Measurements from ENCODE around the gene IGF2BP1. TPM values are rescaled to one million over a fixed set of nuclear protein-coding genes. Genes with fewer than 3 reads are reported as not detected.
A peak's percentile ranks its signal among the peaks of the same experiment; 100 is the strongest.

IGF2BP1 gene
- total RNA-seq, 2 experiments from 2014 or later: not detected

- no peak for DNase-seq
- no peaks in the 10 kb centered on the region for H3K36me3 Mint-ChIP-seq (ENCODE audit: low read depth)
- peaks cover 26% of the 10 kb centered on the region for H3K27me3 Mint-ChIP-seq
- H3K4me1 Mint-ChIP-seq: no peaks in the 10 kb centered on the region
- no peak overlapping the region for H3K4me3 Mint-ChIP-seq
- no peaks in the 10 kb centered on the region for H3K9me3 Mint-ChIP-seq
- ChIA-PET POLR2A (no interaction called here), CTCF (no interaction called here)
- H3K27ac Mint-ChIP-seq: no peak overlapping the region
Measured at GRCh38 chr17:48985436-48986245, 11.5 kb upstream of the IGF2BP1 start.

GRCh38 chr17:48989100-48989499 lies 8.1 kb upstream of the IGF2BP1 start:
- POLR2A ChIA-PET: no interaction called here
- CTCF ChIA-PET: no interaction called here
- no peak for DNase-seq
- Mint-ChIP-seq H3K36me3 (ENCODE audit: low read depth) (no peaks in the 10 kb centered on the region), H3K27me3 (peaks cover 46% of the 10 kb centered on the region), H3K27ac (no peak overlapping the region), H3K4me1 (no peaks in the 10 kb centered on the region), H3K4me3 (no peak overlapping the region), H3K9me3 (no peaks in the 10 kb centered on the region)

GRCh38 chr17:48990882-48991357 lies 6.3 kb upstream of the IGF2BP1 start:
- H3K4me3 Mint-ChIP-seq: no peak overlapping the region
- POLR2A ChIA-PET: no interaction called here
- H3K36me3 Mint-ChIP-seq (ENCODE audit: low read depth): no peaks in the 10 kb centered on the region
- H3K27me3 Mint-ChIP-seq: peaks cover 56% of the 10 kb centered on the region
- CTCF ChIA-PET: no interaction called here
- no peaks in the 10 kb centered on the region for H3K9me3 Mint-ChIP-seq
- H3K4me1 Mint-ChIP-seq: peaks cover 7% of the 10 kb centered on the region
- DNase-seq: no peak
- no peak overlapping the region for H3K27ac Mint-ChIP-seq

- no peaks in the 10 kb centered on the region for H3K9me3 Mint-ChIP-seq
- DNase-seq: no peak
- peaks cover 18% of the 10 kb centered on the region for H3K4me1 Mint-ChIP-seq
- no peak overlapping the region for H3K27ac Mint-ChIP-seq
- ChIA-PET CTCF (no interaction called here), POLR2A (no interaction called here)
- no peak overlapping the region for H3K4me3 Mint-ChIP-seq
- no peaks in the 10 kb centered on the region for H3K36me3 Mint-ChIP-seq (ENCODE audit: low read depth)
- H3K27me3 Mint-ChIP-seq: peaks cover 60% of the 10 kb centered on the region
Measured at GRCh38 chr17:48992444-48992843, 4.7 kb upstream of the IGF2BP1 start.

GRCh38 chr17:48993305-48993704 lies 3.9 kb upstream of the IGF2BP1 start:
- Mint-ChIP-seq H3K27ac (no peak overlapping the region), H3K36me3 (ENCODE audit: low read depth) (no peaks in the 10 kb centered on the region), H3K4me1 (peaks cover 26% of the 10 kb centered on the region), H3K4me3 (no peak overlapping the region), H3K27me3 (peaks cover 65% of the 10 kb centered on the region), H3K9me3 (no peaks in the 10 kb centered on the region)
- ChIA-PET CTCF (no interaction called here), POLR2A (no interaction called here)
- DNase-seq: no peak

- Mint-ChIP-seq H3K4me1 (peaks cover 31% of the 10 kb centered on the region), H3K27ac (no peak overlapping the region), H3K9me3 (no peaks in the 10 kb centered on the region), H3K27me3 (peaks cover 71% of the 10 kb centered on the region), H3K4me3 (no peak overlapping the region), H3K36me3 (ENCODE audit: low read depth) (no peaks in the 10 kb centered on the region)
- ChIA-PET CTCF (no interaction called here), POLR2A (no interaction called here)
- no peak for DNase-seq
Measured at GRCh38 chr17:48993951-48994350, 3.2 kb upstream of the IGF2BP1 start.

GRCh38 chr17:48994549-48995303 lies 2.5 kb upstream of the IGF2BP1 start:
- ChIA-PET POLR2A (no interaction called here), CTCF (no interaction called here)
- no peak for DNase-seq
- no peaks in the 10 kb centered on the region for H3K36me3 Mint-ChIP-seq (ENCODE audit: low read depth)
- H3K27me3 Mint-ChIP-seq: peaks cover 79% of the 10 kb centered on the region
- no peak overlapping the region for H3K4me3 Mint-ChIP-seq
- H3K4me1 Mint-ChIP-seq: peaks cover 31% of the 10 kb centered on the region
- H3K9me3 Mint-ChIP-seq: no peaks in the 10 kb centered on the region
- H3K27ac Mint-ChIP-seq: no peak overlapping the region

- Mint-ChIP-seq H3K27me3 (peaks cover 79% of the 10 kb centered on the region), H3K36me3 (ENCODE audit: low read depth) (no peaks in the 10 kb centered on the region), H3K9me3 (no peaks in the 10 kb centered on the region), H3K4me1 (peaks cover 31% of the 10 kb centered on the region), H3K4me3 (peak overlapping the region; percentile 14), H3K27ac (no peak overlapping the region)
- POLR2A ChIA-PET: no interaction called here
- no peak for DNase-seq
- CTCF ChIA-PET: no interaction called here
Measured at GRCh38 chr17:48995304-48995973, 1.7 kb upstream of the IGF2BP1 start.

- Mint-ChIP-seq H3K4me3 (no peak overlapping the region), H3K27me3 (peaks cover 79% of the 10 kb centered on the region), H3K36me3 (ENCODE audit: low read depth) (no peaks in the 10 kb centered on the region), H3K9me3 (no peaks in the 10 kb centered on the region), H3K4me1 (peaks cover 31% of the 10 kb centered on the region), H3K27ac (no peak overlapping the region)
- DNase-seq: no peak
- ChIA-PET POLR2A (no interaction called here), CTCF (no interaction called here)
Measured at GRCh38 chr17:48995974-48996721, 1.0 kb upstream of the IGF2BP1 start.

GRCh38 chr17:48996722-48997102 lies 473 bp upstream of the IGF2BP1 start:
- ChIA-PET POLR2A (no interaction called here), CTCF (no interaction called here)
- Mint-ChIP-seq H3K4me1 (peaks cover 31% of the 10 kb centered on the region), H3K27ac (no peak overlapping the region), H3K27me3 (peaks cover 84% of the 10 kb centered on the region), H3K4me3 (peak overlapping the region; percentile 12), H3K9me3 (no peaks in the 10 kb centered on the region), H3K36me3 (ENCODE audit: low read depth) (no peaks in the 10 kb centered on the region)
- no peak for DNase-seq

- H3K4me3 Mint-ChIP-seq: peak overlapping the region; percentile 17
- ChIA-PET POLR2A (interaction anchor here (0.7 kb wide), 1 partner anchor 194 kb away, joined by 4 read pairs; no protein-coding TSS in a partner anchor), CTCF (interaction anchor here (0.6 kb wide), 1 partner anchor 197 kb away, joined by 6 read pairs; no protein-coding TSS in a partner anchor)
- H3K27me3 Mint-ChIP-seq: peaks cover 84% of the 10 kb centered on the region
- H3K27ac Mint-ChIP-seq: no peak overlapping the region
- no peaks in the 10 kb centered on the region for H3K9me3 Mint-ChIP-seq
- H3K36me3 Mint-ChIP-seq (ENCODE audit: low read depth): no peaks in the 10 kb centered on the region
- H3K4me1 Mint-ChIP-seq: peaks cover 31% of the 10 kb centered on the region
- no peak for DNase-seq
Measured at GRCh38 chr17:48997827-48998586, 822 bp downstream of the IGF2BP1 start.

- Mint-ChIP-seq H3K9me3 (no peaks in the 10 kb centered on the region), H3K27me3 (peaks cover 89% of the 10 kb centered on the region), H3K27ac (no peak overlapping the region), H3K36me3 (ENCODE audit: low read depth) (no peaks in the 10 kb centered on the region), H3K4me1 (peaks cover 35% of the 10 kb centered on the region), H3K4me3 (no peak overlapping the region)
- DNase-seq: no peak
- CTCF ChIA-PET: interaction anchor here (0.6 to 0.8 kb wide), 2 partner anchors 57 to 260 kb away, joined by 3 read pairs; no protein-coding TSS in a partner anchor
- POLR2A ChIA-PET: no interaction called here
Measured at GRCh38 chr17:48998587-48999440, 1.6 kb downstream of the IGF2BP1 start.
